ENCODE measurements around the gene SLC2A5. TPM values are rescaled to one million over a fixed set of nuclear protein-coding genes. Genes with fewer than 3 reads are reported as not detected.

SLC2A5 gene
- total and polyA plus RNA-seq, 4 donors, result 0.16 to 2.8 (median 1.5) TPM

DNA sequence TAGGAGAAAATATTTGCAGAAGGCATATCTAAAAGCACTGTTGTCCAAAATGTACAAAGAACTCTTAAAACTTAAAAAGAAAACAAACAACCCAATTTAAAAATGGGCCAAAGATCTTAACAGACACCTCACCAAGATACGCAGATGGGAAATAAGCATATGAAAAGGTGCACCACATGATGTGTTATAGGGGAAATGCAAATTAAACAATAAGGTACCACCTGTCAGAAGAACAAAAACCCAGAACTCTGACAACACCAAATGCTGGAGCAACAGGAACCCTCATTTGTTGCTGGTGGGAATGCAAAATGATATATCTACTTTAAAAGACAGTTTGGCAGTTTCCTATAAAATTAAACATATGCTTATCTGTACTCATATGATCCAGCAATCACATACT is 18.1 kb downstream of the SLC2A5 start:
- no peaks in the 10 kb centered on the region for H3K9me3 ChIP-seq (ENCODE audit: control insufficient read depth in 4 of 4, insufficient read depth in 3 of 4, low read length in 3 of 4)
- ATAC-seq (ENCODE audit: insufficient read depth, low FRiP score) (no peak), DNase-seq (no peak)
- H3K4me1 ChIP-seq (ENCODE audit: control insufficient read depth in 5 of 5, insufficient read depth in 5 of 5, low read length in 5 of 5), result no peaks in the 10 kb centered on the region
- H3K27ac ChIP-seq (ENCODE audit: low read depth in 1 of 2, low read length in 1 of 2), result no peak overlapping the region
- H3K27me3 ChIP-seq (ENCODE audit: control insufficient read depth in 3 of 3, insufficient read depth in 3 of 3, low read length in 2 of 3), result no peaks in the 10 kb centered on the region
- 63 to 84% methylated on average over 1 of the region's 1 CpG for WGBS, 2 donors
- TF ChIP-seq, protein P1, sequence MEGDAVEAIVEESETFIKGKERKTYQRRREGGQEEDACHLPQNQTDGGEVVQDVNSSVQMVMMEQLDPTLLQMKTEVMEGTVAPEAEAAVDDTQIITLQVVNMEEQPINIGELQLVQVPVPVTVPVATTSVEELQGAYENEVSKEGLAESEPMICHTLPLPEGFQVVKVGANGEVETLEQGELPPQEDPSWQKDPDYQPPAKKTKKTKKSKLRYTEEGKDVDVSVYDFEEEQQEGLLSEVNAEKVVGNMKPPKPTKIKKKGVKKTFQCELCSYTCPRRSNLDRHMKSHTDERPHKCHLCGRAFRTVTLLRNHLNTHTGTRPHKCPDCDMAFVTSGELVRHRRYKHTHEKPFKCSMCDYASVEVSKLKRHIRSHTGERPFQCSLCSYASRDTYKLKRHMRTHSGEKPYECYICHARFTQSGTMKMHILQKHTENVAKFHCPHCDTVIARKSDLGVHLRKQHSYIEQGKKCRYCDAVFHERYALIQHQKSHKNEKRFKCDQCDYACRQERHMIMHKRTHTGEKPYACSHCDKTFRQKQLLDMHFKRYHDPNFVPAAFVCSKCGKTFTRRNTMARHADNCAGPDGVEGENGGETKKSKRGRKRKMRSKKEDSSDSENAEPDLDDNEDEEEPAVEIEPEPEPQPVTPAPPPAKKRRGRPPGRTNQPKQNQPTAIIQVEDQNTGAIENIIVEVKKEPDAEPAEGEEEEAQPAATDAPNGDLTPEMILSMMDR (IDR thresholded peaks at IDR 0.05; ENCODE audit: control extremely low read depth, extremely low read depth), result no peak
- no peak overlapping the region for H3K4me3 ChIP-seq
- no peaks in the 10 kb centered on the region for H3K36me3 ChIP-seq (ENCODE audit: control insufficient read depth in 4 of 4, insufficient read depth in 4 of 4, low read length in 4 of 4)
- H3K9ac ChIP-seq (ENCODE audit: insufficient read depth in 1 of 2, low read length in 2 of 2), result no peak overlapping the region

DNA sequence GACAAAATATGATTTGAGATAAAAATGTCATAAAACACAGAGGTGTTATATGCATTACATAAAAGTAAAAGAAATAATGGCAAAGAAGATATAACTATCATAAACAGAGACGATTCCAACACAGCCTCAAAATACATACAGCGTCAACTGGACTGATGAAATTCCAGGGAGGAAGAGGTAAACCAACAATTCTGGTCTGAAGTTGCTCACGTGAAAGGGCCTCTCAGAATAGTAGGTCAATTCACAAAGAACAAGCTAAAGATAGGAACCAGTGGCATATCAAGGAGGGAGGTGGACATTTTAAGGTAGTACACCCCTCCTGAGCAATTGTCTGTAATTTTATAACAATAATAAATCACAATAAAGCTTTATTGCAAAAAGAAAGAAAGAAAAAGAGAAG is 18.6 kb downstream of the SLC2A5 start:
- no peak for DNase-seq
- no peak overlapping the region for H3K4me3 ChIP-seq
- TF ChIP-seq, protein P1 (IDR thresholded peaks at IDR 0.05; ENCODE audit: control extremely low read depth, extremely low read depth), result no peak
- H3K4me1 ChIP-seq (ENCODE audit: control insufficient read depth in 5 of 5, insufficient read depth in 5 of 5, low read length in 5 of 5), result no peaks in the 10 kb centered on the region
- no peak overlapping the region for H3K27ac ChIP-seq (ENCODE audit: low read depth in 1 of 2, low read length in 1 of 2)
- H3K9me3 ChIP-seq (ENCODE audit: control insufficient read depth in 4 of 4, insufficient read depth in 3 of 4, low read length in 3 of 4), result no peaks in the 10 kb centered on the region
- H3K27me3 ChIP-seq (ENCODE audit: control insufficient read depth in 3 of 3, insufficient read depth in 3 of 3, low read length in 2 of 3), result no peaks in the 10 kb centered on the region
- 31 to 51% methylated on average over 3 of the region's 3 CpGs for WGBS, 2 donors
- H3K36me3 ChIP-seq (ENCODE audit: control insufficient read depth in 4 of 4, insufficient read depth in 4 of 4, low read length in 4 of 4), result no peaks in the 10 kb centered on the region
- ATAC-seq (ENCODE audit: insufficient read depth, low FRiP score), result no peak
- H3K9ac ChIP-seq (ENCODE audit: insufficient read depth in 1 of 2, low read length in 2 of 2), result no peak overlapping the region

DNA sequence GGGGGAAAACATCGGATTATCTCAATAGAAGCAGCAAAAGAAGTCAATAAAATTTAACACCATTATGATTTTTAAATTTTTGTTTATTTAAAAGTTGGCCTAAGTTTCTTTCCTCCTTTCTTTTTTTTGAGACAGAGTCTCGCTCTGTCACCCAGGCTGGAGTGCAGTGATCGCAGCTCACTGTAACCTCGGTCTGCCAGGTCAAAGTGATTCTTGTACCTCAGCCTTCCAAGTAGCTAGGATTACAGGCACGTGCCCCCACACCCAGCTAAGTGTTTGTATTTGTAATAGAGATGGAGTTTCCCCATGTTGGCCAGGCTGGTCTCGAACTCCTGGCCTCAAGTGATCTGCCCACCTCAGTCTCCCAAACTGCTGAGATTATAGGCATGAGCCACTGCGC is 20.9 kb downstream of the SLC2A5 start:
- 76 to 89% methylated on average over 7 of the region's 7 CpGs for WGBS, 2 donors

DNA sequence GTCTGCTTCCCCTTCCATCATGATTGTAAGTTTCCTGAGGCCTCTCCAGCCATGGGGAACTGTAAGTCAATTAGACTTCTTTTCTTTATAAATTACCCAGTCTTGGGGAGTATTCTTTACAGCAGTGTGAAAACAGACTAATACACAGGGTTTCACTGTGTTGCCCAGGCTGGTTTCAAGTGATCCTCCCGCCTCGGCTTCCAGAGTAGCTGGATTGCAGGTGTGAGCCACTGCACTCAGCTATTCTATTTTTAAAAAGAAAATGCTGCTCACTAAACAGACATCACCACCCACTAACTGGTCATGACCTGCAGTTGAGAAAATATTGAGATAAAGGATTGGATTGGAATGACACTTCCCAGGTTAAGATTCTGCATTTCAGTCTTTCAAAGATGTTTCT is 22.4 kb downstream of the SLC2A5 start:
- no peaks in the 10 kb centered on the region for H3K36me3 ChIP-seq (ENCODE audit: control insufficient read depth in 4 of 4, insufficient read depth in 4 of 4, low read length in 4 of 4)
- H3K27me3 ChIP-seq (ENCODE audit: control insufficient read depth in 3 of 3, insufficient read depth in 3 of 3, low read length in 2 of 3), result no peaks in the 10 kb centered on the region
- TF ChIP-seq, protein P1 (IDR thresholded peaks at IDR 0.05; ENCODE audit: control extremely low read depth, extremely low read depth), result no peak
- no peak overlapping the region for H3K27ac ChIP-seq (ENCODE audit: low read depth in 1 of 2, low read length in 1 of 2)
- no peaks in the 10 kb centered on the region for H3K9me3 ChIP-seq (ENCODE audit: control insufficient read depth in 4 of 4, insufficient read depth in 3 of 4, low read length in 3 of 4)
- no peak overlapping the region for H3K9ac ChIP-seq (ENCODE audit: insufficient read depth in 1 of 2, low read length in 2 of 2)
- no peak overlapping the region for H3K4me3 ChIP-seq
- DNase-seq (no peak), ATAC-seq (ENCODE audit: insufficient read depth, low FRiP score) (no peak)
- 96 to 97% methylated on average over 2 of the region's 2 CpGs for WGBS, 2 donors
- no peaks in the 10 kb centered on the region for H3K4me1 ChIP-seq (ENCODE audit: control insufficient read depth in 5 of 5, insufficient read depth in 5 of 5, low read length in 5 of 5)

More for the DNA sequence above, 20.9 kb downstream of the SLC2A5 start:
- H3K4me1 ChIP-seq (ENCODE audit: control insufficient read depth in 5 of 5, insufficient read depth in 5 of 5, low read length in 5 of 5), result no peaks in the 10 kb centered on the region
- DNase-seq (no peak), ATAC-seq (ENCODE audit: insufficient read depth, low FRiP score) (no peak)
- no peaks in the 10 kb centered on the region for H3K36me3 ChIP-seq (ENCODE audit: control insufficient read depth in 4 of 4, insufficient read depth in 4 of 4, low read length in 4 of 4)
- H3K27ac ChIP-seq (ENCODE audit: low read depth in 1 of 2, low read length in 1 of 2), result no peak overlapping the region
- H3K27me3 ChIP-seq (ENCODE audit: control insufficient read depth in 3 of 3, insufficient read depth in 3 of 3, low read length in 2 of 3), result no peaks in the 10 kb centered on the region
- H3K9me3 ChIP-seq (ENCODE audit: control insufficient read depth in 4 of 4, insufficient read depth in 3 of 4, low read length in 3 of 4), result no peaks in the 10 kb centered on the region
- H3K4me3 ChIP-seq, result no peak overlapping the region
- no peak overlapping the region for H3K9ac ChIP-seq (ENCODE audit: insufficient read depth in 1 of 2, low read length in 2 of 2)
- TF ChIP-seq, protein P1 (IDR thresholded peaks at IDR 0.05; ENCODE audit: control extremely low read depth, extremely low read depth), result no peak

Measured in lung (tissue), 12 donors.